ENCODE measurements around the gene LINGO1. TPM values are rescaled to one million over a fixed set of nuclear protein-coding genes. Genes with fewer than 3 reads are reported as not detected.

The LINGO1 gene
- total RNA-seq, 2 experiments from 2014 or later: not detected

- ATAC-seq (no peak), DNase-seq (no peak)
- Mint-ChIP-seq H3K4me1 (ENCODE audit: low read depth) (no peaks in the 10 kb centered on the region), H3K4me3 (no peak overlapping the region), H3K27me3 (ENCODE audit: low read depth) (peaks cover 31% of the 10 kb centered on the region), H3K9me3 (ENCODE audit: insufficient read depth) (no peaks in the 10 kb centered on the region), H3K36me3 (ENCODE audit: low read depth) (no peaks in the 10 kb centered on the region), H3K27ac (no peak overlapping the region)
- ChIA-PET CTCF (no interaction called here), POLR2A (no interaction called here)
Observed at GRCh38 chr15:77627581-77627980, 5.1 kb downstream of the LINGO1 start.

DNA sequence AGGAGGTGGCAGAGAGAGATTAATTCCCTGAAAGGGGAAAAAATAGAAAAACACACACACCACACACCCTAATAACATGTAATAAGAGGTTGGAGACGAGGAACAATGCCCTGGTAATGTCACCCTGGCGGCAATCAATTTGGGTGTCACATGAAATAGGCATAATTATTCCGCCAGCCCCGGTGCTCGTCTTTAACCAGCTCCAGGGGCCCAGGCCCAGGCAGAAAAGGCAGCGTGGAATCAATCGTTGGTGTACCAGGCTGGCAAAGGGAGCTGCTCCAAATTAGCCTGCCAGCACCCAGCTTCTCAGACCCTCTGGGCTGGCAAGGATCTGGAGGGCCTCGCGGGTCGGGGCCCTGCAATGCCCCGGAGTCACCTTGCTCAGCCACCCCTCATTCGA lies 5.6 kb downstream of the LINGO1 start:
- H3K36me3 Mint-ChIP-seq (ENCODE audit: low read depth): no peaks in the 10 kb centered on the region
- H3K27ac Mint-ChIP-seq: no peak overlapping the region
- no peaks in the 10 kb centered on the region for H3K9me3 Mint-ChIP-seq (ENCODE audit: insufficient read depth)
- ChIA-PET POLR2A (no interaction called here), CTCF (no interaction called here)
- no peaks in the 10 kb centered on the region for H3K4me1 Mint-ChIP-seq (ENCODE audit: low read depth)
- ATAC-seq: no peak
- H3K27me3 Mint-ChIP-seq (ENCODE audit: low read depth): peaks cover 31% of the 10 kb centered on the region
- no peak overlapping the region for H3K4me3 Mint-ChIP-seq
- no peak for DNase-seq

- ChIA-PET CTCF (interaction anchor here (2.2 kb wide), 1 partner anchor 8 kb away, joined by 7 read pairs; no protein-coding TSS in a partner anchor), POLR2A (no interaction called here)
- DNase-seq (no peak), ATAC-seq (no peak)
- Mint-ChIP-seq H3K27ac (no peak overlapping the region), H3K4me3 (no peak overlapping the region), H3K36me3 (ENCODE audit: low read depth) (no peaks in the 10 kb centered on the region), H3K4me1 (ENCODE audit: low read depth) (no peaks in the 10 kb centered on the region), H3K9me3 (ENCODE audit: insufficient read depth) (no peaks in the 10 kb centered on the region), H3K27me3 (ENCODE audit: low read depth) (peaks cover 25% of the 10 kb centered on the region)
Observed at GRCh38 chr15:77626002-77626401, 6.7 kb downstream of the LINGO1 start.

GRCh38 chr15:77625376-77625775 lies 7.3 kb downstream of the LINGO1 start:
- Mint-ChIP-seq H3K27ac (no peak overlapping the region), H3K4me3 (no peak overlapping the region), H3K9me3 (ENCODE audit: insufficient read depth) (no peaks in the 10 kb centered on the region), H3K27me3 (ENCODE audit: low read depth) (peaks cover 20% of the 10 kb centered on the region), H3K36me3 (ENCODE audit: low read depth) (no peaks in the 10 kb centered on the region), H3K4me1 (ENCODE audit: low read depth) (no peaks in the 10 kb centered on the region)
- ChIA-PET POLR2A (no interaction called here), CTCF (interaction anchor here (2.2 kb wide), 1 partner anchor 9 kb away, joined by 7 read pairs; no protein-coding TSS in a partner anchor)
- no peak for DNase-seq
- no peak for ATAC-seq

DNA sequence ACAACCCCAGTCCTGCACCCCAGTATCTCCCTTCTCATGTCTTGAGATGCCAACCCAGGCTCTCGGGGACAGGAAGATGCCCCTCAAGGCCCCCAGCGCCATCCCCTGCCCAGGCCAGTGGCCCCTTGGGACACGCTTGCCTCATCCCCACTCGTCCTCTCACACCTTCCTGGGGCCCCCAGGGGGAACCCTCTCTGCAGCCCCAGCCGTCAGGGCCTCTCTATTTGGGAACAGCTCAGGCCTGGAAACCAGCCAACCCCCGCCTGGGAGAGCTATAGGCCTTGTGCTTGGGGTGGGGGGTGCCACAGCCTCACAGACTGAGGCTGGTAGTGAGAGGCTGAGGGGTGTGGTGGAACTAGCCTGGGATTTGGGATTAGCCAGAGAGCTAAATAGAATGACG lies 7.8 kb downstream of the LINGO1 start:
- ATAC-seq: no peak
- H3K36me3 Mint-ChIP-seq (ENCODE audit: low read depth): no peaks in the 10 kb centered on the region
- DNase-seq: no peak
- CTCF ChIA-PET: interaction anchor here (2.2 kb wide), 1 partner anchor 9 kb away, joined by 7 read pairs; no protein-coding TSS in a partner anchor
- no peaks in the 10 kb centered on the region for H3K9me3 Mint-ChIP-seq (ENCODE audit: insufficient read depth)
- no peaks in the 10 kb centered on the region for H3K4me1 Mint-ChIP-seq (ENCODE audit: low read depth)
- no peak overlapping the region for H3K27ac Mint-ChIP-seq
- H3K4me3 Mint-ChIP-seq: no peak overlapping the region
- H3K27me3 Mint-ChIP-seq (ENCODE audit: low read depth): peaks cover 15% of the 10 kb centered on the region
- POLR2A ChIA-PET: no interaction called here

DNA sequence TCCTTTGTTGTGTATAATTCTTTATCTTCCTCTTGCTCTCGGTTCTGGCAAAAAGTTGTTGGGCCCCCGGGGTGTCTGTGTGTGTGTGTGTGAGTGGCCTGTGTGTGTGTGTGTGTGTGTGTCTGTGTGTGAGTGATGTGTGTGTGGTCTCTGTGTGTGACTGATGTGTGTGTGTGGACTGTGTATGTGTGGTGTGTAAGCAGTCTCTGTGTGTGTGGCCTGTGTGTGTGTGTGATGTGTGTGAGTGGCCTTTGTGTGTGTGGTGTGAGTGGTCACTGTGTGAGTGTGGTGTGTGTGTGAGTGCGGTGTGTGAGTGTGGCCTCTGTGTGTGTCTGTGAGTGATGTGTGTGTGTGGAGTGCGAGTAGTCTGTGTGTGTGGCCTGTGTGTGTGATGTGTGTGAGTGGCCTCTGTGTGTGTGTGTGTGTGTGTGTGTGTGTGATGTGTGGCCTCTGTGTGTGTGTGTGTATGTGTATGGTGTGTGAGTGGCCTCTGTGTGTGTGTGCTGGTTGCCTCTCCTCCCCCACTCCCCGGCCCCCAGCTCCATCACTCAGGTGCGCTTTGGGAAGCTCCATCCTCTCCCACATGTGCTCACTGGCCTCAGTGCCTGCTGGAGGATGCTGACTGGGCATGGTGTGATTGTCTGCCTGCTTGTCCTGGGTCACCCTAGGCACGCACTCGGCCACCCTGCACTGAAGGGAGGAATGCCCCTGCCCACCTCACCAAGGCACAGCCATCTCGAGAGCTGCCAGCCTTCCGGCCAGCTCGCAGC lies 8.8 kb downstream of the LINGO1 start:
- no peak for ATAC-seq
- ChIA-PET CTCF (no interaction called here), POLR2A (no interaction called here)
- no peak overlapping the region for H3K4me3 Mint-ChIP-seq
- no peak for DNase-seq
- H3K27me3 Mint-ChIP-seq (ENCODE audit: low read depth): peaks cover 5% of the 10 kb centered on the region
- no peaks in the 10 kb centered on the region for H3K36me3 Mint-ChIP-seq (ENCODE audit: low read depth)
- no peaks in the 10 kb centered on the region for H3K4me1 Mint-ChIP-seq (ENCODE audit: low read depth)
- H3K9me3 Mint-ChIP-seq (ENCODE audit: insufficient read depth): no peaks in the 10 kb centered on the region
- no peak overlapping the region for H3K27ac Mint-ChIP-seq

GRCh38 chr15:77622934-77623754 lies 9.6 kb downstream of the LINGO1 start:
- H3K4me3 Mint-ChIP-seq: no peak overlapping the region
- no peaks in the 10 kb centered on the region for H3K4me1 Mint-ChIP-seq (ENCODE audit: low read depth)
- DNase-seq (no peak), ATAC-seq (no peak)
- POLR2A ChIA-PET: no interaction called here
- CTCF ChIA-PET: no interaction called here
- no peaks in the 10 kb centered on the region for H3K9me3 Mint-ChIP-seq (ENCODE audit: insufficient read depth)
- H3K36me3 Mint-ChIP-seq (ENCODE audit: low read depth): no peaks in the 10 kb centered on the region
- peaks cover 3% of the 10 kb centered on the region for H3K27me3 Mint-ChIP-seq (ENCODE audit: low read depth)
- H3K27ac Mint-ChIP-seq: no peak overlapping the region

GRCh38 chr15:77622209-77622933 lies 10.3 kb downstream of the LINGO1 start:
- Mint-ChIP-seq H3K27ac (no peak overlapping the region), H3K4me1 (ENCODE audit: low read depth) (no peaks in the 10 kb centered on the region), H3K27me3 (ENCODE audit: low read depth) (peaks cover 3% of the 10 kb centered on the region), H3K36me3 (ENCODE audit: low read depth) (no peaks in the 10 kb centered on the region), H3K9me3 (ENCODE audit: insufficient read depth) (no peaks in the 10 kb centered on the region), H3K4me3 (no peak overlapping the region)
- ATAC-seq (no peak), DNase-seq (no peak)
- ChIA-PET CTCF (no interaction called here), POLR2A (no interaction called here)

DNA sequence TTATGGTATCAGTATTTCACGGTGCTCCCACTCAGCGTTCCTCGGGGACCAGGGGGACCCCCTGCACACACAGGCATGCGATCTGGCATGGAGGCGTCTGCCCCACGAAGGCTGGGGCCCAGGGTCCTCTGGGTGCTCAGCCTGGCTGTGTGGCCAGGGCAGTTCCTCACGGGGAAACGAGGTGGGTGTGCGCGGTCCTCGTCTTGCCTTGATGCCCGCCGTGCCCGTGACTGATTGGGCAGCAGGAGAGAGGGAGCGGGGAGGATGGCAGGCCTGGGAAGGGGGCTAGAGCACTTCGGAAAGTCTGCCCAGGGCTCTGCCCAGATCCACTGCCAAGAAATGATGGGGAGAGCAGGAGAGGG lies 10.9 kb downstream of the LINGO1 start:
- no peak for DNase-seq
- H3K9me3 Mint-ChIP-seq (ENCODE audit: insufficient read depth): no peaks in the 10 kb centered on the region
- no peak overlapping the region for H3K27ac Mint-ChIP-seq
- H3K4me3 Mint-ChIP-seq: no peak overlapping the region
- H3K36me3 Mint-ChIP-seq (ENCODE audit: low read depth): no peaks in the 10 kb centered on the region
- ChIA-PET POLR2A (no interaction called here), CTCF (interaction anchor here (0.5 kb wide), 1 partner anchor 511 kb away, joined by 3 read pairs; no protein-coding TSS in a partner anchor)
- peaks cover 3% of the 10 kb centered on the region for H3K27me3 Mint-ChIP-seq (ENCODE audit: low read depth)
- no peaks in the 10 kb centered on the region for H3K4me1 Mint-ChIP-seq (ENCODE audit: low read depth)
- no peak for ATAC-seq

DNA sequence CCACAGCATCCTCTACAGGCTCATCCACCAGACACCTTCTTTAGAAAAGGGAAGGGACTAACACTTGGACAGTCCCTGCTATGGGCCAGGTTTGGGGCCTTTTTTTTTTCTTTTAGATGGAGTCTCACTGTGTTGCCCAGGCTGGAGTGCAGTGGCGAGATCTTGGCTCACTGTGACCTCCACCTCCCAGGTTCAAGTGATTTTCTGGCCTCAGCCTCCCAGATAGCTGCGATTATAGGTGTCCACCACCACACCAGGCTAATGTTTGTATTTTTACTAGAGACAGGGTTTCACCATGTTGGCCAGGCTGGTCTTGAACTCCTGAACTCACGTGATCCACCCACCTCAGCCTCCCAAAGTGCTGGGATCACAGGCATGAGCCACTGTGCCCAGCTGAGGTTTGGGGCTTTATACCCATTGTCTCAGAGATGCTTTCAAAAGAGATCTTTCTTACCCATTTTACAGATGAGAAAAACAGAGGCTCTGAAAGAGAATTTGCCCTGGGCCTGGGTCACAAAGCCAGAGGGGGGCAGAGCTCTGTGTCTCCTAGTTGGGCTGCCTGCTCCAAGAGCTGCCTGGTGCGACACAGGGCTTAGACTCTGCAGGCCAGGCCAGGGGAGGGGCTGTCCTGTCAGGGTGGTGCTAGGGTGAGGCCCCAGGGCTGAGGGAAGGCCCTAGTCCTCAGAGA lies 11.6 kb downstream of the LINGO1 start:
- Mint-ChIP-seq H3K36me3 (ENCODE audit: low read depth) (no peaks in the 10 kb centered on the region), H3K27ac (no peak overlapping the region), H3K4me3 (no peak overlapping the region), H3K4me1 (ENCODE audit: low read depth) (no peaks in the 10 kb centered on the region), H3K9me3 (ENCODE audit: insufficient read depth) (no peaks in the 10 kb centered on the region), H3K27me3 (ENCODE audit: low read depth) (peaks cover 3% of the 10 kb centered on the region)
- ChIA-PET POLR2A (no interaction called here), CTCF (interaction anchor here (0.5 kb wide), 1 partner anchor 511 kb away, joined by 3 read pairs; no protein-coding TSS in a partner anchor)
- DNase-seq: no peak
- no peak for ATAC-seq

- H3K27me3 Mint-ChIP-seq (ENCODE audit: low read depth): peaks cover 3% of the 10 kb centered on the region
- no peaks in the 10 kb centered on the region for H3K36me3 Mint-ChIP-seq (ENCODE audit: low read depth)
- ATAC-seq (no peak), DNase-seq (no peak)
- ChIA-PET POLR2A (no interaction called here), CTCF (no interaction called here)
- H3K4me3 Mint-ChIP-seq: no peak overlapping the region
- H3K4me1 Mint-ChIP-seq (ENCODE audit: low read depth): no peaks in the 10 kb centered on the region
- no peaks in the 10 kb centered on the region for H3K9me3 Mint-ChIP-seq (ENCODE audit: insufficient read depth)
- no peak overlapping the region for H3K27ac Mint-ChIP-seq
Observed at GRCh38 chr15:77620297-77620696, 12.4 kb downstream of the LINGO1 start.
